DMS114 treated with DMSO at 0.1 percent for 48 hours (cell line): ENCODE data around the gene DNAH1.

Source experiments
- DNase-seq: peaks from one replicate; lab custom pipeline; 2025; ENCODE audit not compliant: unreplicated experiment; lab: John Stamatoyannopoulos, UW

The DNAH1 gene

GRCh38 chr3:52310861-52311575 is 5.1 kb upstream of the DNAH1 start:
- no peak for DNase-seq

GRCh38 chr3:52311576-52312119 is 4.5 kb upstream of the DNAH1 start:
- no peak for DNase-seq

- no peak for DNase-seq
These were observed 2.8 kb upstream of the DNAH1 start for GRCh38 chr3:52313188-52313773.

- no peak for DNase-seq
These were observed 2.3 kb upstream of the DNAH1 start for GRCh38 chr3:52313774-52314188.

- DNase-seq = no peak
These were observed 1.6 kb upstream of the DNAH1 start for GRCh38 chr3:52314489-52314888.

GRCh38 chr3:52315006-52315405 is 1.1 kb upstream of the DNAH1 start:
- DNase-seq = no peak

GRCh38 chr3:52317208-52318000 is 1.3 kb downstream of the DNAH1 start:
- no peak for DNase-seq

- no peak for DNase-seq
These were observed 2.2 kb downstream of the DNAH1 start for GRCh38 chr3:52318186-52318816.

GRCh38 chr3:52319921-52320595 is 3.9 kb downstream of the DNAH1 start:
- no peak for DNase-seq

- DNase-seq = no peak
These were observed 5.4 kb downstream of the DNAH1 start for GRCh38 chr3:52321481-52321880.

- no peak for DNase-seq
These were observed 6.3 kb downstream of the DNAH1 start for GRCh38 chr3:52322466-52322865.

GRCh38 chr3:52323526-52324295 is 7.6 kb downstream of the DNAH1 start:
- DNase-seq = no peak

- no peak for DNase-seq
These were observed 8.6 kb downstream of the DNAH1 start for GRCh38 chr3:52324676-52325075.

- no peak for DNase-seq
These were observed 9.6 kb downstream of the DNAH1 start for GRCh38 chr3:52325686-52326085.

GRCh38 chr3:52326976-52327375 is 10.9 kb downstream of the DNAH1 start:
- no peak for DNase-seq

GRCh38 chr3:52327486-52328290 is 11.6 kb downstream of the DNAH1 start:
- no peak for DNase-seq

- DNase-seq = no peak
These were observed 12.5 kb downstream of the DNAH1 start for GRCh38 chr3:52328536-52329080.

- no peak for DNase-seq
These were observed 14.2 kb downstream of the DNAH1 start for GRCh38 chr3:52330194-52330805.
